PFSK-1 (cell line): ENCODE measurements around the gene SPAG9.

Experiments used
- POLR2AphosphoS5 ChIP-seq: IDR thresholded peaks from 2 replicates; pipeline ENCODE4 v1.6.1; 2012; ENCODE audit warnings: low read depth, mild to moderate bottlenecking, control low read depth, low read length, moderate library complexity
- REST ChIP-seq, 2 experiments: IDR thresholded peaks; 2 replicates each; pipeline versions ENCODE4 v1.6.1 to v1.8.0; 2011 to 2012; ENCODE audit warnings: low read depth in 2 of 2, low read length in 2 of 2, control low read depth in 1 of 2, inconsistent platforms in 1 of 2, mild to moderate bottlenecking in 1 of 2, moderate library complexity in 1 of 2; ENCODE audit not compliant: insufficient read depth in 1 of 2
- TAF1 ChIP-seq: IDR thresholded peaks from 2 replicates; pipeline ENCODE4 v1.6.1; 2012; ENCODE audit warnings: low read length, control low read depth, borderline replicate concordance; ENCODE audit not compliant: insufficient read depth

- TF ChIP-seq POLR2AphosphoS5 (peak; percentile 37; the same call in 1 of the 2 replicates), REST (IDR thresholded peaks at IDR 0.05; ENCODE audit: insufficient read depth in 1 of 2, low read depth in 2 of 2, low read length in 2 of 2) (no peak), TAF1 (no peak)
These were observed 189.3 kb downstream of the SPAG9 start for GRCh38 chr17:50931144-50931908.
